GM18868 (cell line): ENCODE data around the gene RHOJ.
"Not testable (repeated sequence)": the region's sequence is repeated elsewhere in the genome, so short reads cannot be mapped to it uniquely, and the experiment has no call there.

Source experiments
- ATAC-seq: cut with Tn5 transposase; IDR thresholded peaks from one replicate; pipeline ENCODE4 v1.9.1; 2021; ENCODE audit warnings: mild to moderate bottlenecking, moderate library complexity; ENCODE audit not compliant: unreplicated experiment

RHOJ gene

DNA sequence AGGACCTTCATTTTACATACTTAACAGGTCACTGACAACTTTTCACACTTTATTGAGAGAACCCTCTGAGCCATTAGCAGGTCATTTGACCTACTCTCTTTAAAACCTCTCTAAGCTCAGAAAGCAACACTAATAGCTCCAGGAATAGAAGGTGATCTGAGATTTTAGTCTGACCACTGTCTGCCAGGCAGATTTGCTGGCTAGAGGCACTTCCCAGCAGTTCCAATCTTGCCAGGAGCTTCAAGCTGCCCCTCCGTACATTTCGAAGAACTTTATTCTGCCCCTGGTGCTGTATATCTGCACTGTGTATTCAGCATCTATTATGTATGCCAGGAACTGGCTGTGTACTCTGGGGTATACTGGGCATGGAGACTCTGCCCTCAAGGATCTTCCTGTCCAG is 58.2 kb downstream of the RHOJ start:
- ATAC-seq, result no peak

DNA sequence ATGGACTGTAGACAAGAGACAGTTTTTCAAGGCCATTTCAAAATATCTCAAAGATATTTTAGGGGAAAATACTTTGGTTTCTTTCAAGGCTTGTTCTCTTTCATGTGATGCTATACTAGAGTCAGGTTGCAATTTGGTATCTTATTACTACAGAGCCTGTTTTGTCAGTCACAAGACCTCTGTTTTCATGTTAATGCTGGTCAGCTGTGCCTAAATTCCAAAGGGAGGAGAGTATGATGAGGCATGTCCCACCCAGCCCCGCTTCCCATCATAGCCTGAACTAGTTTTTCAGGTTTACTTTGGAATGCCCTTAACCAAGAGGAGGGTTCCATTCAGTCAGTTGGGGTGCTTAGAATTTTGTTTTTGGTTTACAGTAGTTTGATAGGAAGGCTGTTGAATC is 61.9 kb downstream of the RHOJ start:
- no peak for ATAC-seq

DNA sequence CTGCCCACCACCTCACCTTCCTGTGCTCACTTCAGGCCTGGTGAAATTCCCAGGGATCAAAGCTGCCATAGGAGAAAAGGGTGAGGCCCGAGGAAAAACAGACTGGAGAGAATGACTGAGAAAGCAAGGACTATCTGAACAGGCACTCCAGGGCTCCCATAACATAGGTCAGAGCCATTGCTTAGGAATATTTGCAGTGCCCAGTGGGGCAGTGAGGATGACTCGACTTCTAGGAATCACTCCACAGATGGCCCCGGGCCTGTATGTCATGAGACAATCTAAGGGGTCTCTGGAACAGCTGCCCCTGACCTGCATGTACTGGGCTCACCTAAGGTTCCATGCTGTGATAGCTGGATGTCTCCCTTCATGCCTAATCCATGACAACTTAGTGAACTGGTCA is 62.9 kb downstream of the RHOJ start:
- ATAC-seq, result no peak

DNA sequence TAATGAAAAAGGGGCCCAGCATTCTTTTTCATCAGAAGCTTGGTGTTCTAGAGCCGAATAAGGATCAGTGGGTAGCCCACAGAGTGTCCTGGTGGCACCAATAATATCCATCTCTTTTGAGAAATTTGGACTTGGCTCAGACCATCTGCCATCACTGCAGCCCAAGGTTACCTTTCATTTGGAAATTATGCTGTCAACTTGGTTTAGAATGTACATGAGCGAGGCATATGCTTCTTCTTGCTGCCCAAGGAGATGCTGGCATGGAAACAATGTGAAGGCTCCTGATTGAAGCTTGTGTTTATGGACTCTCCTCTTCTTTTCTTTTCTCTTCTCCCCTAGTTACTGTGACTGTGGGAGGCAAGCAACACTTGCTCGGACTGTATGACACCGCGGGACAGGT is 64.5 kb downstream of the RHOJ start:
- no peak for ATAC-seq

DNA sequence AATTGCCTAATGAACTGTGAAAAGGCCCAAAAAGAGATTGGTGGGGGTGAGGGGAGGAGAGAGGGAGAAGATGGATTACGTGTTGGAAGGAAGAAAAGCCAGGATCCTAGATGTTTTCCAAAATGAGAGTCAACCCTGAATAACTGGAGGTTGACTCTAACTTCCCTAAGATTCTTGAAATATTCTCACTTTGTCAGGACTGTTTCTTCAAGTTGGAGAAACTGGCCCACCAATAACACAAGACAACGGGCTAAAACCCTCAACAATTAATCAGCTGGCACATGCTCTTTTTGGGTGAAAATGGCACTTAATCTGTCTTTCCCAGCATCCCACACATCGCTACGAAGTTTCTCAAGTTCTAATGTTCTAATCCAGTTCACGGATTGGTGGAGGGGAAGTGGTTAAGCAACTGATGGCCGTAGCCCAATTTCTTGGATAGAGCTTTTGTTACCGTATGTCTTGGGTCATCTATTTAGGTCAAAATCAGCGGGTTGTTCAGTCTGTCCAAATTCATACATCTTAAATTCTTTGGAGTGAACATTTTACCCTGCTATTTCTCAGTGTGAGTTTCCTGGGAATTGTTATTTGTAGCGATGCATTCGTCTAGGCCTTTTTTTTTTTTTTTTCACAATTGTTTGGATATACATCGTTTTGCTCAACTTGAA is 65.5 kb downstream of the RHOJ start:
- no peak for ATAC-seq

DNA sequence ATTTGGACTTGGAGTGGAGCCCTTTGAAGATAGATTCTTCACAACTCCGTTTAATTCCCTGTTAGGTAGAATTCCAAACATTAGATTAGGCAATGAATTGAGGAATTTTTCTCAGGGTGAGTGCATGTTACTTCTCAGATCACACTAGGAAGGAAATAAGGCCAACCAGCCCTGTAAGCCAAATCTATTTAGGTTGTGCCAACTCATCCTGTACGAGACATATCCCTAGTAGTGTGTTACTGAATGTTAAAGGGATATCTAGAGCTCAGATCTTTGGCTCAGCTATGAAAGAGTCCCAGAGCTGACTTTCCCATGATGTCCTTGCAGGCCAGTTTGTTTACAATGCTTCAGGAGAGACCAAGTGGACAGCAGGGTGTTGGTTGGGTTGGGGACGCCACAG is 68.9 kb downstream of the RHOJ start:
- ATAC-seq, result no peak

DNA sequence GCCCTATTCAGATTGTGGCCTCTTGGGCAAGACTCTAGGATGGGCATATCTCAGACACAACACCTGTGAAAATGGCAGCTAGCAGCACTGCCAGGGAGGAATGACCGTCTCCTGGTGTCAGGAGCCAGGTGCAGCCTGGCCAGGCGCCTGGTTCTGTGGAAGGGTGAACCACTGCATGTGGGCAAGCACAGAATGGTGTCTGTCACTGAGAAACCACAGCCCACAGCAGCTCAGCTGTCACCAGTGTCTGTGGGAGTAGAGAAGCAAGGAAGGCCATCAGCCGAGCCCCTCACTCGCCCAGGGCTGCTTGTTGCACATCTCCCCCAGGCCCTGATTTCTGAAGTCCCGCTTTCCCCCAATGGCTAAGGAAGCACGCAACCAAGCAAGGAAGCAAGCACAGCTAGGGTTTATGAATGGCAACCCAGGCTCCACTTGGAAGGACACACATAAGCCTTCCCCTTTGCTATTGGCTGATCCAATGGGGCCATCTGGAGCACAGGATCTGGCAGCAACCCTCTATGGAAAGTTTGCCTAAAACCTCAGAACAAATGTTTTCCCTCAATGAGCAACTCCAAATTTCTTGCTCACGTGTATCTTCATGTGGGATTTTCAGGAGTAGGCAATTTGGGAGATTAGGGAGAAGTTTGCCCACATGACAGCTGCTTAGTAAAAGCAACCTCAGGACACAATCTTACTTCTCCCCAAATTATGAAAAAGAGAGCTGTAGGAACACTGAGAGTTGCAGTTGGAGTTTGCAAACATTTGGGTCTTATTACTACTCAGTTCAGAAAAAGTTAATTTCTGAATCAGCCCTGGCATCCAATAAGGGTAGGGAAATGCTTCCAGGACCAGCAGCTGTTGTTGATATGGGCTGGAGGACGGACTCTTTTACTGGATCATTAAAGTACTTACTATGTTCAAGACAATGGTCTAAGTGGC is 69.7 kb downstream of the RHOJ start:
- ATAC-seq, result no peak

DNA sequence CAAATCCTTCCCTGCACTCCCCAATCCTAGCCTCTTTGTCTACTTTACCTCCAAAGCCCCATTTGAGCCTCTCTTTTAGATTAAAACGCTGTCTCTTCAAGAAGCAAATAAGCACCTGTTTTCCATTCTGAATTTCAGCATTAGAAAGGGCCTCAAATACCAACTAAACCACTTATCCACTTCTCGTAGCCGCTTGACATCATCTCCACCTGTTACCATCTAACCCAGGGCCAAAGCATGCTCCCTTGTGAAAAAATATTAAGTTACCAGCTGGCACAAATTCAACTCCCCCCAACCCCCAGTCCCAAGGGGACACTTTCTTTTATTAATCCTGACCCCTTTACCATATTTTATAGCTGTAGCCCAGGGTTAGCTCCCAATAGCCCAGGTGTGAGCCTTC is 71.4 kb downstream of the RHOJ start:
- ATAC-seq, result no peak

DNA sequence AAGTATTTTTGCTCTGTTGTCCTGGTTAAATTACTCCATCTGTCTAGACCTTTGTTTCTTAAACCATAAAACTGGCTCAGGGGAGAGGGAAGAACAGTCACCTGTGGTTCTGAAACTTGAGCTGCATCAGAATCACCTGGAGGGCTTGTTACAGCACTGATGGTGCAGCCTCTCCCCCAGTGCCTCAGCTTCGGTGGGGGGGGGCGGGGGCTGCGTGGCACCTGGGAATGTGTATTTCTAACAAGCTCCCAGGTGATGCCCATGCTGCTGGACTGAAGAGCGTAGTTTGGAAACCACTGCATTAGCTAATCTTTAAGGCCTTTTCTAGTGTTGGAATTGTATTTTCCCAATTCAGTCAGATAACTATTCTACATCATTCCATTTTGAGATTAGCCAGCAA is 71.8 kb downstream of the RHOJ start:
- no peak for ATAC-seq

DNA sequence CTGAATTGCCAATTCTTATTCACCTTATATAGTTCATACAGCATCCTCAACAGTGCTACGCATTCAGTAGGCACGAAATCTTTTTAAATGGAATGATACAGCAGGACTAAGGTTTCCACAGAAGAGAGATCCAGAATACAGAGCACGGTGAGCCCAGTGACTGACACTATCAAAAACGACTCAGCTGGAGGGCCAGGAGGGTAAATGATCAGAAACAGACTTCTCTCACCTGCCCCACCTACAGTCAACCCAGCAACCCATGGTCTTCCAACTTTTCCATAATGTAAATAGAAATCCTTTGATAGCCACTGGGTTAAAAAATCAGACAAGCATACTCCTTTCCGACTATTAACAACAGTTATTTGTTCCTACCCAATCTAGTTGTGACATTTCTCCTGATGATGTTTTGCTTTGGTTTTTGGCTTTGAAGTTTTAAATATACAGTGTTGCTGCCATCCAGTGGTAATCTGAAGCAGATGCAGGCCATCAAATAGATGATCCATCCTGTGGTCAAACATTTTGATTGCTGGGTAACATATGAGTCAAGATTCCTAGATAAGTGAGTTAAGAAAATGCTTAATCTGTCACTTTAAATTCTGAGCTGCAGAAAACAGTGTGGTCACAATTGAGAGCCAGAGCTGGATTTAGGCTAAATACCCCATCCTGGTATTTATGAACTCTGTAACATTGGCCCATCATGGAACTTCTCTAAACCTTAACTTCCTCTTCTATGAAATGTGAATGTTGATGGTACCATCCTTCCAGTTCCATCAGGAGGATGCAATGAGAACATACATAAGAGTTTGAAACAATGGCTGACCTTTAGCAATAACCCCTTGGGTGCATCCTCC is 72.5 kb downstream of the RHOJ start:
- peak; percentile 85 for ATAC-seq

DNA sequence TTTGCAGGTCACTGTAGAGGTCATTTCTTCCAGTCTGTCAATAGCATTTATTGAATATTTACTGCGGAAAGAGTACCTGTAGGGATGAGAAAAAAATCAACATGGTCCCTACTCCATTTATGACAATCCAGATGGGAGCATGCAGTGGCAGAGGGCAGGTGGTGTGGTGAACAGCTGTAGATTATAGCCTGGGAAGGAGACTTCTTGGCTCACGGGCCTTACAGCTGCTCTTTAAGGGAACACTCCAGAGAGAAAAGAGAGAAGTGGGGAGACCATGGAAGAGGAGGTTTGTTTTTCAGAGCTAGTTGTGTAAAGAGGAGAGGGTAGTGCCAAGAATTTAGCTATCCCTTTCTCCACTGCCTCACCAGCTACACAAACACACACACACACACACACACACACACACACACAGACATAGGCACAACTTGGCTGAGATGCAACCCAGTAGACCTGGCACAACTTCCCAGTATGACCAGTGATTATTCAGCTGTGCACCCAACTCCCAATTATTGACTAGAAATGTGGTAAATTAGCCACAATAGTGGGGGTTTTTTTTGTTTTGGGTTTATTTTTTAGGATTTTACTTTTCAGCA is 73.4 kb downstream of the RHOJ start:
- ATAC-seq, result no peak

DNA sequence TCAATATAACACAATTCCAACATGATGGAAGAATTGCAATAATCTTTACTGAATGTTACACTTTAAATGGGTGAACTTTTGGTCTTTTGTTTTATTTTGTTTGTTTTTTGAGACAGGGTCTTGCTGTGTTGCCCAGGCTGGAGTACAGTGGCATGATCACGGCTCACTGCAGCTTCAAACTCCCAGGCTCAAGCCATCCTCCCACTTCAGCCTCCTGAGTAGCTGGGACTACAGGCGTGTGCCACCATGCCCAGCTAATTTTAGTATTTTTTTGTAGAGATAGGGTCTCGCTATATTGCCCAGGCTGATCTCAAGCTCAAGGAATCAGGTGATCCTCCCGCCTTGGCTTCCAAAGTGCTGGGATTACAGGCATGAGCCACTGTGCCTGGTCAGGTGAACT is 75.7 kb downstream of the RHOJ start:
- ATAC-seq, result not testable (repeated sequence)

DNA sequence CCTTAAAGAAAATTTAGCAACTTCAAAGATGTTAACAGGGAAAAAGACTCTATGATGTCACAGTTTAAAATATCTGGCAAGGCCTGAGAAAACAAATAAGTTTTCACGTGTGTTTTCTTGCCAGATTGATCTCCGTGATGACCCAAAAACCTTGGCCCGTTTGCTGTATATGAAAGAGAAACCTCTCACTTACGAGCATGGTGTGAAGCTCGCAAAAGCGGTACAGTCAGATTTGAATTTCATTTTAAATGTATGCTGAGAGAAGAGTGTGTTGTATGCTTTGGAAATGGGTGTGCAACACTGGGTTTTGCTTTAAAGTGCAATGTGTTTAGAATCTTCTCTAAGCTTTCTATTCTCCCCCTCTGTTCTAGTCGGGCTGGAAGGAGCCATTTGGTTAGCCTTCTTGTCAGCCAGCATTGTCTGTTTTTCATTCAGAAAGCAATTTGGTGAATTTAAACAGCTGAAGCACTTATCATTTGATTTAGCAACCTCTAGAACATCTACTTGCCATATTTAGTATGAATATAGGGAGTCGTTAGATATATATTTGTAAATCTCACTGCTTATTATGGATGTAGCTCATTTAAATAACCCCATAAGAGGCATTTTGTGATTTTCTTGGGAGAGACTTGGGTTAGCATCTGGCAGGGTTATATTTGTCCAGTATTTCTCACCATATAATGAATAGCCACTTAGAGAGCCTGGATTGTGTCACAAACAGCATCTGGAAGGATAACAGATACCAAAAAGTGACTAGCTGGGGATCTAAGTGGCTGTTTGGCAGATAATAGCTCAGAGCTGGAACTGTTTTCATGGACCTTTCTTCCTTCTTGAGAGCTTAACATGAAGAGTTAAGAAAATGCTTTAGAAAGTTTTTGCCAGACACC is 79.0 kb downstream of the RHOJ start:
- no peak for ATAC-seq

DNA sequence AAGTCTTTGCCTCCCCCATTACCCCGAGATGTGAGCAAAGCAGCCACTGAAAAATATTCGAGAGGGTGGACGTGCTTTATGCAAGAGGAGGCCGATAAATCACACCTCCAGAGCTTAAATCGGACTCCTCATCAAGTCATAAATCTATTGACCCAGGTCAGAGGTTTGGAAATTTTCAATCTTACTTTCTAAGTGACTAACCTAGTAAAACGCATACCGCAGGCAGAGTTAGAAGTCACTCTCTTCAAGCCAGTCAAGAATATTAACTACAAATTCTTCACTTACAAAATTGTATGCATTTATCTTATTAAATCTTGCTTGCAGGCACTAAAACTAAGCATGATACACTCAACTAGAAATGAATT is 79.6 kb downstream of the RHOJ start:
- no peak for ATAC-seq

DNA sequence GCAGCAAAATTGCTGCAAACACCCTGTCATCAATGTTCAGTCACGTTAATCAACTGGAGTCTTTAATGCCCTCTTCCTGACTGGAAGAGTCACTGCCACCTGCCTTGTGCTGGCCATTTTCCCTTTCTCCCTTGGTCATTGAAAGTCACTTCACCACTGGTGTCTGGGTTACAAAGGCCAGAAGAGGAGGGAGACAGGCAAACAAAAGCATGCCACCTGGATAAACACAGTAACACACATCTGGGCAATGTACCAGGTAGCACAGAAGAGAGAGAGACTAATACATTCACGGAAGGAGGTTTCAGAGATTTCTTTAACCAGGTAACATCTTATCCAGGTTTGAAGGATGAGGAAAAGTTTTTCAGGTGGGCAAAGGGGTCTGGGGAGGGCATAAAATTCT is 81.8 kb downstream of the RHOJ start:
- no peak for ATAC-seq

DNA sequence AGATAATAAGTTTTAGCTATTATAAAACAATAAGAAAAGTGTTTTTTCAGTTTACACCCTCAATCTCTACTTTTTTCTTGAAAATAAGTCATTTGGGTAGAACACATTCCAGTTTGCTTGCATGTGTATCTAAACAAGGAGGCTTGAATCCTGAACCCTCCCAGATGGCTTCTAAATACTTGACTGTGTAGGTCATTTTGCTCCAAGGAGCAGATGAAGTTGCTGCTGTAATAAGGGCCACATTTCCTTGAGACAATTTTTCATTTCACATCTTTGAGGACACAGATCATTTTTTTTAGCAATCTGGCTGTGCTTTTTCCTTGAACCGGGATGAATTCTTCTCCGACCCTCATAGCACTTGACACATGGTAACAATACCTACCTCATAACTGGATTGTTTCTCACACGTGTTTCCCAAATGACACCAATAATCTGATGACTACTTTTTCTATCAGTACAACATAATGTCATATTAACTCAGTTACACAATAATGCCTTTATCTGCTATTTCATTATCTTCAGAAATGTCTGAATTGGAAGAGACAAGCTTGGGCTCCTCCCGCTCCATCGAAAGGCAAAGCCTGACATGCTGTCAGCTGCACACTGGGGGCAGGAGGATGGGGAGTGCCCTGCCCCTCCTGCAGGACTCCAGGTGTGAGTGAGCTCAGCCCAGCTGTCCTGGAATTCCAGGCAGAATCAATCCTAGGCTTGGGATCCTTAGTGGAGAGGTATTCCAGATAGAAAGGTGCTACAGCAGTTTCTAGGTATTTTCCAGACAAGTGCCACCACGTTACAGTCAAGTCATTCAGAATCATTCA is 83.6 kb downstream of the RHOJ start:
- ATAC-seq, result no peak

DNA sequence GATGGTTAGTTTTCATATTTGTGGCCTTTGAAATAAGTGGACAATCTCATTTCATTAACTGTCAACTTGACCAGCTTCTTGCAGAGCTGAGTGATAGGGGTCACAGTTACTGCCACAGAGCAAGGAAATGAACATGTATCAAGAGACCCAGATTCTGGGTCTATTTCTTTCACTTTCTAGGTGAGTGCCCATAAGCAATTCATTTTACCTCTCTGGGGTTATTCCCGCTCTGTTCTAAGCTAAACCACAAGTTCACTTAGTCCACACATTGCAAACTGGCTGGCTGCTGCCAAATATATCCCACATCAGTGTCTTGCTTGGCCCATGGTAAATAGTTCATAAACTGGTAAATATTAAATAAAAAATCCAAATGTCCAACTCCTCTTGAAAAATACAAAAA is 84.6 kb downstream of the RHOJ start:
- ATAC-seq, result peak; percentile 75

DNA sequence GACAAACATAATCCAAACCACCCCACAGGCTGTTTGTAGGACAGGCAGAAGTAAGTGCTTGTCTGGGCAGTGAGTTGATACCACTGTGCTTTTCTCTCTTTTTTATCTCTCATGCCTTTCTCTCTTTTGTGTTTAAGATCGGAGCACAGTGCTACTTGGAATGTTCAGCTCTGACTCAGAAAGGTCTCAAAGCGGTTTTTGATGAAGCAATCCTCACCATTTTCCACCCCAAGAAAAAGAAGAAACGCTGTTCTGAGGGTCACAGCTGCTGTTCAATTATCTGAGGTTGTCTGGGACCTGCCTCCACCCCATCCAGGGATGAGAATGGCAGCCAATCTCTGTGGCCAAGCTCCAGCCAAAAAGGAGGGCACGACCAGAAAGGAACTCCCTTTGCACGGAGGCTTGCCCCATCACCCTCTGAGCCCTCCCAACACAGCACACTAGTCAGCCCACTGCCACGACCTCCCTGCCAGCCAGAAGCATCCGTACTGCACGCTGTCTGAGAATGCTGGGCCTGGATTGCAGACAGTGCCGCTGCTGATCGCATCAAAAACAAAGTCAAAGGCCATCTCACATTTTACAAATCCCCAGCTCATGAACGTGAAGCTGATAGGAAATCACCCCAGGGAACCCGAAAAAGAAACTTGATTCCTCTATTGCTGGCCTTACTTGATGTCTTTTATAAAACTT is 86.6 kb downstream of the RHOJ start:
- ATAC-seq, result no peak

DNA sequence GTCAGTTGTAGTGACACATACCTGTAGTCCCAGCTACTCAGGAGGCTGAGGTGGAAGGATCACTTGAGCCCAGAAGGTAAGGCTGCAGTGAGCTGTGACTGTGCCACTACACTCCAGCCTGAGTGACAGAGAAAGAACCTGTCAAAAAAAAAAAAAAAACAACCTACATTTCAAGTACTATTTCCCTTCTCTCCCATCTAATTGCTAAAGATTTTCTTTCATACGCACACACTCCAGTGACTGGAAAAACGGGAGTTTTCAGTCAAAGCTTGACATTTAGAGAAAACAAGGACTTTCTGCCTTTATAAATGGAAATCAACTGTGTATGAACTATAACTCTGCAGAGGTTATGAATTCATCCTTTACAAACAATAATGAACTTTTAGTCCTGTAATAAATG is 88.6 kb downstream of the RHOJ start:
- no peak for ATAC-seq
